Measurements from ENCODE around the gene PLCG2. TPM values are rescaled to one million over a fixed set of nuclear protein-coding genes. Genes with fewer than 3 reads are reported as not detected.

Gene PLCG2
- total and polyA plus RNA-seq, 2 donors from 2014 or later, result 50.7 to 55.6 TPM

DNA sequence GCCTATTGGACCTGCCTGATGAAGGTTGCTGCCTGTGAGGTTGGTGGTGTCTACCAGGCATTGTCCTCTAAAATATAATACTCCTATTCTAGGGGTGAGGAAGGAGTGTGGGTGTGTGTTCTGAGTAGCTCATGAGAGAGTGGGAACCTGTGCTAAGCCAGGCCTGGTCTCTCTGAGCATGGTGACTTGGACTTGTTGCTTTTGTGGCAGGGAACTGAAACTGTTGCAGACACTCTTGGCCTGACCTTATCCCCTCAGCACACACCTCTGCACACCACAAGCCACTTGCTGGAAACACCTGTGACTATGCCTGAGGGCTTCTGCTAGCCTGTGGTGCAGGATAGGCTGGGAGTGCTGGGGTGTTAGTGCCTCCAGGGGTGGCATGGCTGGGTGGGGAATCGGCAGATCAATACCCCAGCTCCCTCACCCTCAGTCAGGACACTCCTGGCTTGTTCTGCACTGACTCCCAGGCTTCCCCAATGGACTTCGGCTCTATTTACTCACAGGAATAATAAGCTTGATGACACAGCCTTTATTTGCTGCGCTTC lies 29.9 kb downstream of the PLCG2 start:
- H3K4me1 ChIP-seq (ENCODE audit: control insufficient read depth in 2 of 3, insufficient read depth in 2 of 3, low read depth in 1 of 3, low read length in 3 of 3), result peaks cover 0 to 9% (median 6%) of the 10 kb centered on the region in 3 donors
- no peaks in the 10 kb centered on the region for H3K9me3 ChIP-seq (ENCODE audit: control insufficient read depth in 2 of 3, insufficient read depth in 1 of 3, low read length in 3 of 3)
- no peaks in the 10 kb centered on the region for H3K27me3 ChIP-seq (ENCODE audit: control insufficient read depth, insufficient read depth, low read length)
- FAIRE-seq (no peak), DNase-seq (no peak)
- H3K4me3 ChIP-seq (ENCODE audit: low read length in 3 of 3), result no peak overlapping the region
- H3K27ac ChIP-seq (ENCODE audit: low read depth in 2 of 2, low read length in 2 of 2), result no peak overlapping the region
- no peaks in the 10 kb centered on the region for H3K36me3 ChIP-seq (ENCODE audit: control insufficient read depth in 2 of 3, insufficient read depth in 3 of 3, low read length in 3 of 3)
- TF ChIP-seq CTCF (IDR thresholded peaks at IDR 0.05; ENCODE audit: borderline replicate concordance, extremely low read depth, insufficient read depth), result no peak
- intact Hi-C loops (cut with DNase I), result no loop called here
- H3K9ac ChIP-seq (ENCODE audit: low read length in 3 of 3), result no peak overlapping the region

GRCh38 chr16:81809567-81809966 lies 30.5 kb downstream of the PLCG2 start:
- H3K9ac ChIP-seq (ENCODE audit: low read length in 3 of 3), result no peak overlapping the region
- intact Hi-C loops (cut with DNase I), result no loop called here
- no peaks in the 10 kb centered on the region for H3K9me3 ChIP-seq (ENCODE audit: control insufficient read depth in 2 of 3, insufficient read depth in 1 of 3, low read length in 3 of 3)
- no peaks in the 10 kb centered on the region for H3K36me3 ChIP-seq (ENCODE audit: control insufficient read depth in 2 of 3, insufficient read depth in 3 of 3, low read length in 3 of 3)
- no peak for TF ChIP-seq CTCF (IDR thresholded peaks at IDR 0.05; ENCODE audit: borderline replicate concordance, extremely low read depth, insufficient read depth)
- no peak overlapping the region for H3K4me3 ChIP-seq (ENCODE audit: low read length in 3 of 3)
- DNase-seq (no peak), FAIRE-seq (no peak)
- no peak overlapping the region for H3K27ac ChIP-seq (ENCODE audit: low read depth in 2 of 2, low read length in 2 of 2)
- H3K27me3 ChIP-seq (ENCODE audit: control insufficient read depth, insufficient read depth, low read length), result no peaks in the 10 kb centered on the region
- peaks cover 0 to 9% (median 6%) of the 10 kb centered on the region in 3 donors for H3K4me1 ChIP-seq (ENCODE audit: control insufficient read depth in 2 of 3, insufficient read depth in 2 of 3, low read depth in 1 of 3, low read length in 3 of 3)

- Histone ChIP-seq H3K9ac (ENCODE audit: low read length in 3 of 3) (no peak overlapping the region), H3K4me3 (ENCODE audit: low read length in 3 of 3) (no peak overlapping the region), H3K4me1 (ENCODE audit: control insufficient read depth in 2 of 3, insufficient read depth in 2 of 3, low read depth in 1 of 3, low read length in 3 of 3) (peaks cover 0 to 11% (median 10%) of the 10 kb centered on the region in 3 donors), H3K36me3 (ENCODE audit: control insufficient read depth in 2 of 3, insufficient read depth in 3 of 3, low read length in 3 of 3) (no peaks in the 10 kb centered on the region), H3K9me3 (ENCODE audit: control insufficient read depth in 2 of 3, insufficient read depth in 1 of 3, low read length in 3 of 3) (no peaks in the 10 kb centered on the region), H3K27ac (ENCODE audit: low read depth in 2 of 2, low read length in 2 of 2) (no peak overlapping the region), H3K27me3 (ENCODE audit: control insufficient read depth, insufficient read depth, low read length) (no peaks in the 10 kb centered on the region)
- no peak for DNase-seq
- FAIRE-seq, result no peak
- TF ChIP-seq CTCF (IDR thresholded peaks at IDR 0.05; ENCODE audit: borderline replicate concordance, extremely low read depth, insufficient read depth), result no peak
- intact Hi-C loops (cut with DNase I), result no loop called here
These were observed 31.3 kb downstream of the PLCG2 start for GRCh38 chr16:81810361-81810760.

Data from kidney (tissue), 14 donors.